ENCODE results near the gene VPS37D.

GRCh38 chr7:73682745-73683055 is 15.1 kb downstream of the VPS37D start:
- no peak for TF ChIP-seq EZH2 (optimal IDR thresholded peaks at IDR 0.05; ENCODE audit: low read depth, low read length)
- TF ChIP-seq, protein P1, sequence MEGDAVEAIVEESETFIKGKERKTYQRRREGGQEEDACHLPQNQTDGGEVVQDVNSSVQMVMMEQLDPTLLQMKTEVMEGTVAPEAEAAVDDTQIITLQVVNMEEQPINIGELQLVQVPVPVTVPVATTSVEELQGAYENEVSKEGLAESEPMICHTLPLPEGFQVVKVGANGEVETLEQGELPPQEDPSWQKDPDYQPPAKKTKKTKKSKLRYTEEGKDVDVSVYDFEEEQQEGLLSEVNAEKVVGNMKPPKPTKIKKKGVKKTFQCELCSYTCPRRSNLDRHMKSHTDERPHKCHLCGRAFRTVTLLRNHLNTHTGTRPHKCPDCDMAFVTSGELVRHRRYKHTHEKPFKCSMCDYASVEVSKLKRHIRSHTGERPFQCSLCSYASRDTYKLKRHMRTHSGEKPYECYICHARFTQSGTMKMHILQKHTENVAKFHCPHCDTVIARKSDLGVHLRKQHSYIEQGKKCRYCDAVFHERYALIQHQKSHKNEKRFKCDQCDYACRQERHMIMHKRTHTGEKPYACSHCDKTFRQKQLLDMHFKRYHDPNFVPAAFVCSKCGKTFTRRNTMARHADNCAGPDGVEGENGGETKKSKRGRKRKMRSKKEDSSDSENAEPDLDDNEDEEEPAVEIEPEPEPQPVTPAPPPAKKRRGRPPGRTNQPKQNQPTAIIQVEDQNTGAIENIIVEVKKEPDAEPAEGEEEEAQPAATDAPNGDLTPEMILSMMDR (IDR thresholded peaks at IDR 0.05; ENCODE audit: low read length): no peak
